NT2/D1 (cell line): ENCODE results near the gene EPB41L1.

Experiments
- SUZ12 ChIP-seq: IDR thresholded peaks from 2 replicates; pipeline ENCODE4 v1.6.1; 2011; ENCODE audit not compliant: insufficient read length, insufficient read depth; ENCODE audit errors: extremely low read depth
- ZNF274 ChIP-seq: IDR thresholded peaks from 2 replicates; pipeline ENCODE4 v1.6.1; 2011; ENCODE audit warnings: mild to moderate bottlenecking, low read depth, low read length

GRCh38 chr20:36129160-36129543 lies 25.4 kb upstream of the EPB41L1 start:
- TF ChIP-seq ZNF274 (no peak), SUZ12 (no peak)
